ENCODE results near the gene DDIT3. TPM values are rescaled to one million over a fixed set of nuclear protein-coding genes. Genes with fewer than 3 reads are reported as not detected.

Gene DDIT3
- polyA plus RNA-seq, 3 donors, result 9.3 to 163 (median 9.4) TPM

GRCh38 chr12:57470970-57471656 lies 49.2 kb downstream of the DDIT3 start:
- Mint-ChIP-seq H3K27ac (peak overlapping the region in 5 of 7 donors; percentile 35 to 79 (median 68)), H3K4me1 (peaks cover 54% of the 10 kb centered on the region), H3K4me3 (no peak overlapping the region), H3K36me3 (peaks cover 65 to 85% of the 10 kb centered on the region in 2 donors), H3K9me3 (peaks cover 0 to 4% (median 0%) of the 10 kb centered on the region in 7 donors), H3K27me3 (ENCODE audit: low read depth in 3 of 3) (peaks cover 0 to 3% (median 2%) of the 10 kb centered on the region in 3 donors)
- intact Hi-C loops (cut with micrococcal nuclease), result loop anchor here in 1 of 2 donors (10.0 kb wide), 2 partner anchors 74 to 154 kb away; partner anchors contain the start of gene DCTN2
- H3K27ac ChIP-seq (ENCODE audit: low read depth in 1 of 2, low read length in 2 of 2), result peak overlapping the region in 1 of 2 donors; percentile 61
- no peak for TF ChIP-seq CTCF (IDR thresholded peaks at IDR 0.05)
- H3K9ac ChIP-seq (ENCODE audit: insufficient read depth, low read length, poor library complexity, severe bottlenecking), result peak overlapping the region; percentile 8
- peaks cover 42 to 59% of the 10 kb centered on the region in 2 donors for H3K4me1 ChIP-seq (ENCODE audit: control insufficient read depth in 1 of 2, insufficient read depth in 2 of 2, low read length in 2 of 2)
- no peaks in the 10 kb centered on the region for H3K9me3 ChIP-seq (replicated peaks in 1 of 2; ENCODE audit: control insufficient read depth in 1 of 2, insufficient read depth in 1 of 2, low read length in 2 of 2)
- H3K36me3 ChIP-seq (replicated peaks in 1 of 2; ENCODE audit: control insufficient read depth in 1 of 2, insufficient read depth in 2 of 2, low read length in 2 of 2), result peaks cover 60 to 85% of the 10 kb centered on the region in 2 donors
- H4K20me1 ChIP-seq (ENCODE audit: insufficient read depth, low read length), result peaks cover 93% of the 10 kb centered on the region
- no peaks in the 10 kb centered on the region for H3K27me3 ChIP-seq (ENCODE audit: control insufficient read depth in 2 of 2, insufficient read depth in 2 of 2, low read length in 2 of 2)
- peaks cover 41% of the 10 kb centered on the region for H3K79me2 ChIP-seq (ENCODE audit: insufficient read depth, low read length)
- H3K4me3 ChIP-seq (replicated peaks in 1 of 3; ENCODE audit: low read depth in 2 of 3, low read length in 3 of 3), result no peak overlapping the region
- no peak overlapping the region for H3K4me2 ChIP-seq (replicated peaks; ENCODE audit: extremely low read depth, low read length, poor library complexity, severe bottlenecking)
- DNase-seq, result no peak
- H2AFZ ChIP-seq (ENCODE audit: insufficient read depth, low read depth, low read length, poor library complexity, severe bottlenecking), result no peak overlapping the region
- 100% methylated on average over 1 of the region's 4 CpGs for WGBS (ENCODE audit: insufficient coverage)

DNA sequence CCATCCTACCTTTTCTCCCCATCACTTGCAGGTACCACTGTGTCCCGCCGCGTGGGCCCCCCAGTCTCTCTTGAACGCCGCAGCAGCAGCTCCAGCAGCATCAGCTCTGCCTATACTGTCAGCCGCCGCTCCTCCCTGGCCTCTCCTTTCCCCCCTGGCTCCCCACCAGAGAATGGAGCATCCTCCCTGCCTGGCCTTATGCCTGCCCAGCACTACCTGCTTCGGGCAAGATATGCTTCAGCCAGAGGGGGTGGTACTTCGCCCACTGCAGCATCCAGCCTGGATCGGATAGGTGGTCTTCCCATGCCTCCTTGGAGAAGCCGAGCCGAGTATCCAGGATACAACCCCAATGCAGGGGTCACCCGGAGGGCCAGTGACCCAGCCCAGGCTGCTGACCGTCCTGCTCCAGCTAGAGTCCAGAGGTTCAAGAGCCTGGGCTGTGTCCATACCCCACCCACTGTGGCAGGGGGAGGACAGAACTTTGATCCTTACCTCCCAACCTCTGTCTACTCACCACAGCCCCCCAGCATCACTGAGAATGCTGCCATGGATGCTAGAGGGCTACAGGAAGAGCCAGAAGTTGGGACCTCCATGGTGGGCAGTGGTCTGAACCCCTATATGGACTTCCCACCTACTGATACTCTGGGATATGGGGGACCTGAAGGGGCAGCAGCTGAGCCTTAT lies 49.9 kb downstream of the DDIT3 start:
- DNase-seq, result no peak
- H2AFZ ChIP-seq (ENCODE audit: insufficient read depth, low read depth, low read length, poor library complexity, severe bottlenecking), result no peak overlapping the region
- H3K9ac ChIP-seq (ENCODE audit: insufficient read depth, low read length, poor library complexity, severe bottlenecking), result no peak overlapping the region
- H4K20me1 ChIP-seq (ENCODE audit: insufficient read depth, low read length), result peaks cover 93% of the 10 kb centered on the region
- Mint-ChIP-seq H3K27ac (peak overlapping the region in 3 of 7 donors; percentile 41 to 74 (median 58)), H3K4me3 (no peak overlapping the region), H3K27me3 (ENCODE audit: low read depth in 3 of 3) (peaks cover 2 to 5% (median 3%) of the 10 kb centered on the region in 3 donors), H3K9me3 (peaks cover 0 to 4% (median 0%) of the 10 kb centered on the region in 7 donors), H3K4me1 (peaks cover 56% of the 10 kb centered on the region), H3K36me3 (peaks cover 65 to 82% of the 10 kb centered on the region in 2 donors)
- intact Hi-C loops (cut with micrococcal nuclease), result loop anchor here in 1 of 2 donors (10.0 kb wide), 2 partner anchors 74 to 154 kb away; partner anchors contain the start of gene DCTN2
- no peak overlapping the region for H3K4me2 ChIP-seq (replicated peaks; ENCODE audit: extremely low read depth, low read length, poor library complexity, severe bottlenecking)
- H3K27me3 ChIP-seq (ENCODE audit: control insufficient read depth in 2 of 2, insufficient read depth in 2 of 2, low read length in 2 of 2), result no peaks in the 10 kb centered on the region
- H3K4me1 ChIP-seq (ENCODE audit: control insufficient read depth in 1 of 2, insufficient read depth in 2 of 2, low read length in 2 of 2), result peaks cover 40 to 59% of the 10 kb centered on the region in 2 donors
- peak overlapping the region in 1 of 2 donors; percentile 61 for H3K27ac ChIP-seq (ENCODE audit: low read depth in 1 of 2, low read length in 2 of 2)
- peaks cover 60 to 83% of the 10 kb centered on the region in 2 donors for H3K36me3 ChIP-seq (replicated peaks in 1 of 2; ENCODE audit: control insufficient read depth in 1 of 2, insufficient read depth in 2 of 2, low read length in 2 of 2)
- peaks cover 34% of the 10 kb centered on the region for H3K79me2 ChIP-seq (ENCODE audit: insufficient read depth, low read length)
- TF ChIP-seq CTCF (IDR thresholded peaks at IDR 0.05), result no peak
- no peaks in the 10 kb centered on the region for H3K9me3 ChIP-seq (replicated peaks in 1 of 2; ENCODE audit: control insufficient read depth in 1 of 2, insufficient read depth in 1 of 2, low read length in 2 of 2)
- H3K4me3 ChIP-seq (replicated peaks in 1 of 3; ENCODE audit: low read depth in 2 of 3, low read length in 3 of 3), result no peak overlapping the region
- WGBS (ENCODE audit: insufficient coverage), result 99% methylated on average over 13 of the region's 14 CpGs
